Activated B cell treated with CpG ODN at 0.5 μM for 24 hours (primary cell): ENCODE measurements around the gene TSPAN12. TPM values are rescaled to one million over a fixed set of nuclear protein-coding genes. Genes with fewer than 3 reads are reported as not detected.
"Not testable (repeated sequence)": the region's sequence is repeated elsewhere in the genome, so short reads cannot be mapped to it uniquely, and the experiment has no call there.

ENCODE experiments used
- ATAC-seq: fragments of 200-7000 bp; cut with Tn5 transposase; one replicate; pipeline ENCODE4 v1.10.0; 2021; ENCODE audit warnings: low read depth, mild to moderate bottlenecking, moderate library complexity
- CTCF ChIA-PET: fragments of 350-600 bp; sonication (Branson Sonifier 250); formaldehyde crosslinking; loops from one replicate; lab custom pipeline; 2021; ENCODE audit warnings: antibody characterized with exemption; lab: Charles Lee
- POLR2A ChIA-PET: fragments of 350-600 bp; sonication (Branson Sonifier 250); formaldehyde crosslinking; loops from one replicate; lab custom pipeline; 2021; ENCODE audit warnings: antibody characterized with exemption; lab: Charles Lee
- DNase-seq: peaks from one replicate; pipeline ENCODE4 v3.0.0; 2022
- H3K27ac Mint-ChIP-seq: one replicate; pipeline ENCODE4 v1.8.0; 2020; ENCODE audit warnings: mixed read lengths
- H3K27me3 Mint-ChIP-seq: one replicate; pipeline ENCODE4 v1.8.0; 2021; ENCODE audit warnings: mixed read lengths
- H3K36me3 Mint-ChIP-seq: one replicate; pipeline ENCODE4 v1.8.0; 2021; ENCODE audit warnings: low read depth, mixed read lengths
- H3K4me1 Mint-ChIP-seq: one replicate; pipeline ENCODE4 v1.8.0; 2021; ENCODE audit warnings: mixed read lengths
- H3K4me3 Mint-ChIP-seq: one replicate; pipeline ENCODE4 v1.8.0; 2020; ENCODE audit warnings: mild to moderate bottlenecking, mixed read lengths
- H3K9me3 Mint-ChIP-seq: one replicate; pipeline ENCODE4 v1.8.0; 2020; ENCODE audit warnings: mixed read lengths
- intact Hi-C: fragments of 100-400 bp; cut with micrococcal nuclease; formaldehyde crosslinking; loops from one replicate; pipeline ENCODE4 v1.15.1; 2024
- total RNA-seq: library from RNA; stranded (reverse); gene quantifications from 2 replicates; pipeline ENCODE4 v1.2.3, GENCODE V29; 2022
- TF ChIP-seq, protein P1 (sequence below): fragments of 200-600 bp; IDR thresholded peaks from one replicate; pipeline ENCODE4 v1.8.0; 2022; ENCODE audit warnings: antibody characterized with exemption, mild to moderate bottlenecking

The TSPAN12 gene
- total RNA-seq, 1 donor from 2014 or later = not detected

DNA sequence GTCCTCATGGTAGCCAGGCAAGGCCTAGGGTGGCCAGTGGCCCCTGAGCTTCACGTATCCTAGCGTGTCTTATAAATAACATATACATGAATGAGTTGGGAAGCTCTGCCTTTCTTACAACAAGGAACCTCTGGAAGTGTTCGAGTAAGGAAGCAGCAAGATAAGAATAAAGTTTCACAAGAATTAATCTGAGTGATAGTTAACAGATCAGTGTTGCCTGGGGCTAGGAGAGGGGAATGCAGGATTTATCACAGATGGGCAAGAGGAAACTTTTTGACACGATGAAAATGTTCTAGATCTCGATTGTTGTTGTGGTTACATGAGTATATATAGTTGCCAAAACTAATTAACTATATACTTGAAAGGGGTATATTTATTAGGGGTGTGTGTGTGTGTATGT, 74.2 kb downstream of the TSPAN12 start:
- no peak for ATAC-seq
- TF ChIP-seq, protein P1, sequence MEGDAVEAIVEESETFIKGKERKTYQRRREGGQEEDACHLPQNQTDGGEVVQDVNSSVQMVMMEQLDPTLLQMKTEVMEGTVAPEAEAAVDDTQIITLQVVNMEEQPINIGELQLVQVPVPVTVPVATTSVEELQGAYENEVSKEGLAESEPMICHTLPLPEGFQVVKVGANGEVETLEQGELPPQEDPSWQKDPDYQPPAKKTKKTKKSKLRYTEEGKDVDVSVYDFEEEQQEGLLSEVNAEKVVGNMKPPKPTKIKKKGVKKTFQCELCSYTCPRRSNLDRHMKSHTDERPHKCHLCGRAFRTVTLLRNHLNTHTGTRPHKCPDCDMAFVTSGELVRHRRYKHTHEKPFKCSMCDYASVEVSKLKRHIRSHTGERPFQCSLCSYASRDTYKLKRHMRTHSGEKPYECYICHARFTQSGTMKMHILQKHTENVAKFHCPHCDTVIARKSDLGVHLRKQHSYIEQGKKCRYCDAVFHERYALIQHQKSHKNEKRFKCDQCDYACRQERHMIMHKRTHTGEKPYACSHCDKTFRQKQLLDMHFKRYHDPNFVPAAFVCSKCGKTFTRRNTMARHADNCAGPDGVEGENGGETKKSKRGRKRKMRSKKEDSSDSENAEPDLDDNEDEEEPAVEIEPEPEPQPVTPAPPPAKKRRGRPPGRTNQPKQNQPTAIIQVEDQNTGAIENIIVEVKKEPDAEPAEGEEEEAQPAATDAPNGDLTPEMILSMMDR = no peak
- intact Hi-C loops = no loop called here
- CTCF ChIA-PET = interaction anchor here (1.1 kb wide), 1 partner anchor 8 kb away, joined by 10 read pairs; no protein-coding TSS in a partner anchor
- no peak for DNase-seq
- H3K4me1 Mint-ChIP-seq = no peaks in the 10 kb centered on the region
- POLR2A ChIA-PET = no interaction called here
- no peak overlapping the region for H3K4me3 Mint-ChIP-seq
- no peaks in the 10 kb centered on the region for H3K27me3 Mint-ChIP-seq
- no peaks in the 10 kb centered on the region for H3K36me3 Mint-ChIP-seq
- no peaks in the 10 kb centered on the region for H3K9me3 Mint-ChIP-seq
- no peak overlapping the region for H3K27ac Mint-ChIP-seq

DNA sequence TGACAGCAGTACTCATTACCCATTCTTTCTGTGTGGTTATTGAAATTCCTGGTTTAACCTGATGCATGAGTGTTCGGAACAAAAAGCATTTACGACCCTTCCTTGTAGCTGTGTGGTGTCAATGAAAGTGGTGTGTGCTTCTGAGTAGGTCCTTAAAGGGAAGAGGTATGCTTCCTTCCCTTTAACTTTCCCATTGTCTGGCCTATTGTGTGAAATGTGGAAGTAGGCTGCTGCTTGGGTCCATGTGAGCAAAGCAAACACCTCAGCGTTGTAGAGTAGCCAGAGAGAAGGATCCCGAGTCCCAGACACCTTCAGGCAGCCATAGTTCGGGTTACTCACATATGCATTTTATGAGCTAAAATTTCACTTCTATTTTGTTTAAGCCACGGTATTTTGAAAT, 74.7 kb downstream of the TSPAN12 start:
- DNase-seq (no peak), ATAC-seq (no peak)
- ChIA-PET POLR2A (no interaction called here), CTCF (interaction anchor here (1.1 kb wide), 1 partner anchor 9 kb away, joined by 10 read pairs; no protein-coding TSS in a partner anchor)
- no peaks in the 10 kb centered on the region for H3K36me3 Mint-ChIP-seq
- H3K27ac Mint-ChIP-seq = no peak overlapping the region
- H3K4me1 Mint-ChIP-seq = no peaks in the 10 kb centered on the region
- intact Hi-C loops = no loop called here
- no peak overlapping the region for H3K4me3 Mint-ChIP-seq
- H3K27me3 Mint-ChIP-seq = no peaks in the 10 kb centered on the region
- H3K9me3 Mint-ChIP-seq = no peaks in the 10 kb centered on the region
- TF ChIP-seq, protein P1 = no peak

DNA sequence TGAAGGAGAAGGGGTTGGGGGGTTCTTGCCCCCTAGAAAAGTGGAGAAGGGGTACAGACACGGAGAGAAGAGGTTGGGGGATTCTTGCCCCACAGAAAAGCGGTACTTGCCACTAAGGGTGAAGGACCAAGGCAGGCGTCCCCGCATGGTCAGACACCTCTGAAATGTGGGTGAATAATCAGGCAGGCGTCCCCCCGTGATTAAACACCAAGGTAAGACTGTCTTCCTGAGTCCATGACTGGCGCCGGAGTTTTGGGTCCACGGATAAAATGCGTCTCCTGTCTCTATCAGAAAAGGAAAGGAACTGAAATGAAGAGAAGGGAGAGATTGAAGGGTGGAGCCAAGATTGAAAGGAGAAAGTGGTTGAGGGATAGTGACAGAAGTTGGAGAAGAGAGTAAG, 76.0 kb downstream of the TSPAN12 start:
- POLR2A ChIA-PET, H3K36me3 Mint-ChIP-seq, intact Hi-C loops, ATAC-seq, DNase-seq, H3K9me3 Mint-ChIP-seq, H3K27me3 Mint-ChIP-seq, H3K27ac Mint-ChIP-seq, H3K4me1 Mint-ChIP-seq, CTCF ChIA-PET, H3K4me3 Mint-ChIP-seq: not testable (repeated sequence)

DNA sequence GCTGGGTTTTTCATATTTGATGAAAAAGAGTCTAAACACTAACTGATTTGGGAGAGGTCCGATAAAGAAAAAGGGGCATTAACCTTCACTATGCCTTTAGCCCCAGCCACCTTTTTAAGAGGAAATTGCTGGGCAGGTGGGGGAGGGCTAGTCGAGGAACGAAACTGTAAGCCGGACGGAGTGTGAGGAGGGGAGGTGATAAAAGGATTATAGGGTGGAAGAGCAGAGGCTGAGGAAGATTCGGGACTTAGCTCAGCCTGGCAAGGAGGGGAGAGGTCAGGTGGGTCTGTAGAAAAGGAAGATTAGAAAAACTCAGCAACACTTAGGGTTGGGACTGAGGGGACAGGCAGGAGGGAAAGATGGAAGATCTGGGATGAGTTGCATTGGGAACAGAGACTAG, 77.0 kb downstream of the TSPAN12 start:
- no peaks in the 10 kb centered on the region for H3K9me3 Mint-ChIP-seq

DNA sequence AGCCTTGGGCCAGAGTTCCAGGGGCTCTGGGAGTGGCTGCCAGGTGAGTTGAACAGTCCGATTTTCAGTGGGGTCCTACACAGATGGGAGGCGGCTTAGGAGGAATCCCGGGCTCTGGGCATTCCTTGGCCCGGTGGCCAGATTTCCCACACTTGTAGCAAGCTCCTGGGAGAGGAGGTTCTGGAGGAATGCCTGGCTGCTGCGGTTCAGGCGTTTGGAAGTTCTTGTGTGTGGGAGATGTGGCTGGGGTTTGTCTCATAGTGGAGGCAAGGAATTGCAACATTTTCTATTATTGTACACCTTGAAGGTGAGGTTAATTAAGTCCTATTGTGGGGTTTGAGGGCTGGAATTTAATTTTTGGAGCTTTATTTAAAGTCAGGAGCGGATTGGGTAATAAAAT, 77.5 kb downstream of the TSPAN12 start:
- H3K27ac Mint-ChIP-seq, H3K9me3 Mint-ChIP-seq, CTCF ChIA-PET, intact Hi-C loops, ATAC-seq, H3K4me1 Mint-ChIP-seq, H3K36me3 Mint-ChIP-seq, H3K4me3 Mint-ChIP-seq, DNase-seq, POLR2A ChIA-PET, H3K27me3 Mint-ChIP-seq: not testable (repeated sequence)

More for the DNA sequence above, 77.0 kb downstream of the TSPAN12 start:
- Mint-ChIP-seq H3K4me1 (no peaks in the 10 kb centered on the region), H3K27ac (no peak overlapping the region), H3K27me3 (no peaks in the 10 kb centered on the region), H3K36me3 (no peaks in the 10 kb centered on the region), H3K4me3 (no peak overlapping the region)
- ChIA-PET CTCF (no interaction called here), POLR2A (no interaction called here)
- TF ChIP-seq, protein P1 = no peak
- intact Hi-C loops = no loop called here
- no peak for ATAC-seq
- DNase-seq = no peak

DNA sequence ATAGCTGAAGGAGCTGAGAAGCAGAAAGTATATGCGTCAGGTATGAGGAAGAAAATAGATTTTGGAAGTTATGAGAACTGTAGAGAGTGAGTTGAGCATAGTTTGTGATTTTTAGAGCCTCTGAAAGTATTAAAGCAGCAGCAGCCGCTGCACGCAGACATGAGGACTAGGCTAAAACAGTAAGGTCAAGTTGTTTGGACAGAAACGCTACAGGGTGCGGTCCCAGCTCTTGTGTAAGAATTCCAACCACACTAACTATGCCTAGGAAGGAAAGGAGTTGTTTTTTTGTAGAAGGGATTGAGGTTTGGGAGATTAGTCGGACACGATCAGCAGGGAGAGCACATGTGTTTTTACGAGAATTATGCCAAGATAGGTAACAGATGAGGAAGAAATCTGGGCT, 78.9 kb downstream of the TSPAN12 start:
- DNase-seq, H3K4me1 Mint-ChIP-seq, H3K36me3 Mint-ChIP-seq, H3K27ac Mint-ChIP-seq, CTCF ChIA-PET, H3K27me3 Mint-ChIP-seq, intact Hi-C loops, ATAC-seq, H3K9me3 Mint-ChIP-seq, POLR2A ChIA-PET, H3K4me3 Mint-ChIP-seq: not testable (repeated sequence)

DNA sequence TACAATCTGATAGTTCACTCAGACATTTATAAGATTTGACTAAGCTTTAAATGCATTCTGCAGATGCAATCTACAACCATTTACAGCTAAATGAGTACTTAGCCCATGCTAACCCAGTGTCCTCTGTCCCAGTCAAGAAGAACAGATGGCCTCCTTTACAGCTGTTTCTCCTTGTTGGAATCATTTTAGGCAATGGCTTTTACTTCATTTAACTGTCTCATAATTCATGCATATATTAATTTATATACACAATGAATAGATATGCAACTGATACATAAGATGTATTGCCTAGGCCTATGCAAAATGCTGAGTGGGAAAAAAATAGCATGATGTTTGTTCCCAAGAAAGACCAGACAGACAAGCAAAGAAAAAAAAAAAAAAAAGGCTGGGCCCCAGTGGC, 82.2 kb downstream of the TSPAN12 start:
- TF ChIP-seq, protein P1 = no peak
- no peaks in the 10 kb centered on the region for H3K36me3 Mint-ChIP-seq

More for the DNA sequence above, 82.2 kb downstream of the TSPAN12 start:
- Mint-ChIP-seq H3K4me1 (no peaks in the 10 kb centered on the region), H3K27ac (no peak overlapping the region), H3K9me3 (no peaks in the 10 kb centered on the region), H3K4me3 (no peak overlapping the region), H3K27me3 (peaks cover 2% of the 10 kb centered on the region)
- intact Hi-C loops = no loop called here
- DNase-seq (no peak), ATAC-seq (no peak)
- ChIA-PET CTCF (no interaction called here), POLR2A (interaction anchor here (0.7 kb wide), 1 partner anchor 80 kb away, joined by 6 read pairs; no protein-coding TSS in a partner anchor)
